WTC11 (cell line): Measurements from ENCODE around the gene RAP1GDS1.

Source experiments
- CREB1 ChIP-seq: sonication (generic); formaldehyde crosslinking; IDR thresholded peaks from 2 replicates; pipeline ENCODE4 v1.8.0; 2023; ENCODE audit warnings: mild to moderate bottlenecking, missing genetic modification reagents
- E2F1 ChIP-seq: sonication (generic); formaldehyde crosslinking; IDR thresholded peaks from 2 replicates; pipeline ENCODE4 v1.8.0; 2022; ENCODE audit warnings: mild to moderate bottlenecking, missing genetic modification reagents
- E2F4 ChIP-seq: sonication (generic); formaldehyde crosslinking; IDR thresholded peaks from 2 replicates; pipeline ENCODE4 v1.8.1; 2022; ENCODE audit warnings: low read depth, mild to moderate bottlenecking, moderate library complexity, missing genetic modification reagents, borderline replicate concordance
- SP1 ChIP-seq: sonication (generic); formaldehyde crosslinking; conservative IDR thresholded peaks from 2 replicates; pipeline ENCODE4 v1.8.1; 2022; ENCODE audit warnings: missing genetic modification reagents
- ZBTB43 ChIP-seq: sonication (generic); formaldehyde crosslinking; IDR thresholded peaks from 2 replicates; pipeline ENCODE4 v1.8.1; 2023; ENCODE audit warnings: mild to moderate bottlenecking, missing genetic modification reagents
- ZNF138 ChIP-seq: sonication (generic); formaldehyde crosslinking; conservative IDR thresholded peaks from 2 replicates; pipeline ENCODE4 v1.8.1; 2022; ENCODE audit warnings: mild to moderate bottlenecking, moderate library complexity, missing genetic modification reagents
- TF ChIP-seq, protein P1 (sequence below): fragments of 200-600 bp; IDR thresholded peaks from 2 replicates; pipeline ENCODE4 v1.8.0; 2022; ENCODE audit warnings: antibody characterized with exemption
- TF ChIP-seq, protein P2 (sequence below): sonication (generic); formaldehyde crosslinking; IDR thresholded peaks from 2 replicates; pipeline ENCODE4 v1.8.0; 2022; ENCODE audit warnings: mild to moderate bottlenecking, missing genetic modification reagents

GRCh38 chr4:98480535-98480934 lies 219.4 kb downstream of the RAP1GDS1 start:
- no peak for TF ChIP-seq ZBTB43 (CRISPR knock-in tag)
- TF ChIP-seq, protein P1, sequence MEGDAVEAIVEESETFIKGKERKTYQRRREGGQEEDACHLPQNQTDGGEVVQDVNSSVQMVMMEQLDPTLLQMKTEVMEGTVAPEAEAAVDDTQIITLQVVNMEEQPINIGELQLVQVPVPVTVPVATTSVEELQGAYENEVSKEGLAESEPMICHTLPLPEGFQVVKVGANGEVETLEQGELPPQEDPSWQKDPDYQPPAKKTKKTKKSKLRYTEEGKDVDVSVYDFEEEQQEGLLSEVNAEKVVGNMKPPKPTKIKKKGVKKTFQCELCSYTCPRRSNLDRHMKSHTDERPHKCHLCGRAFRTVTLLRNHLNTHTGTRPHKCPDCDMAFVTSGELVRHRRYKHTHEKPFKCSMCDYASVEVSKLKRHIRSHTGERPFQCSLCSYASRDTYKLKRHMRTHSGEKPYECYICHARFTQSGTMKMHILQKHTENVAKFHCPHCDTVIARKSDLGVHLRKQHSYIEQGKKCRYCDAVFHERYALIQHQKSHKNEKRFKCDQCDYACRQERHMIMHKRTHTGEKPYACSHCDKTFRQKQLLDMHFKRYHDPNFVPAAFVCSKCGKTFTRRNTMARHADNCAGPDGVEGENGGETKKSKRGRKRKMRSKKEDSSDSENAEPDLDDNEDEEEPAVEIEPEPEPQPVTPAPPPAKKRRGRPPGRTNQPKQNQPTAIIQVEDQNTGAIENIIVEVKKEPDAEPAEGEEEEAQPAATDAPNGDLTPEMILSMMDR: no peak
- no peak for TF ChIP-seq SP1 (CRISPR knock-in tag)
- no peak for TF ChIP-seq E2F4
- no peak for TF ChIP-seq CREB1 (CRISPR knock-in tag)
- TF ChIP-seq E2F1 (CRISPR knock-in tag): no peak
- no peak for TF ChIP-seq ZNF138 (CRISPR knock-in tag)
- TF ChIP-seq, protein P2, sequence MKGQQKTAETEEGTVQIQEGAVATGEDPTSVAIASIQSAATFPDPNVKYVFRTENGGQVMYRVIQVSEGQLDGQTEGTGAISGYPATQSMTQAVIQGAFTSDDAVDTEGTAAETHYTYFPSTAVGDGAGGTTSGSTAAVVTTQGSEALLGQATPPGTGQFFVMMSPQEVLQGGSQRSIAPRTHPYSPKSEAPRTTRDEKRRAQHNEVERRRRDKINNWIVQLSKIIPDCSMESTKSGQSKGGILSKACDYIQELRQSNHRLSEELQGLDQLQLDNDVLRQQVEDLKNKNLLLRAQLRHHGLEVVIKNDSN (CRISPR knock-in tag): no peak
